Endodermal cell (in vitro differentiated cells): ENCODE results near the gene PRPF6. TPM values are rescaled to one million over a fixed set of nuclear protein-coding genes. Genes with fewer than 3 reads are reported as not detected.

Experiments used
- DNase-seq: peaks from one replicate; pipeline ENCODE4 v3.0.0-alpha.2; 2017
- H3K27ac ChIP-seq: 2 replicates; pipeline ENCODE4 v1.5.1; 2013; ENCODE audit warnings: mild to moderate bottlenecking, low read depth, low read length, moderate library complexity
- H3K27me3 ChIP-seq: 2 replicates; pipeline ENCODE4 v1.6.1; 2013; ENCODE audit warnings: mild to moderate bottlenecking, low read length, moderate library complexity; ENCODE audit not compliant: insufficient read depth, control insufficient read depth, poor library complexity, severe bottlenecking
- H3K36me3 ChIP-seq: 2 replicates; pipeline ENCODE4 v1.7.0; 2013; ENCODE audit warnings: mild to moderate bottlenecking, low read length, moderate library complexity; ENCODE audit not compliant: control insufficient read depth, insufficient read depth
- H3K4me1 ChIP-seq: one replicate; pipeline ENCODE4 v1.7.0; 2013; ENCODE audit warnings: low read length; ENCODE audit not compliant: control insufficient read depth, insufficient read depth
- H3K4me3 ChIP-seq: 2 replicates; pipeline ENCODE4 v1.5.1; 2013; ENCODE audit warnings: mild to moderate bottlenecking, low read length, moderate library complexity
- H3K9ac ChIP-seq: 2 replicates; pipeline ENCODE4 v1.6.1; 2013; ENCODE audit warnings: mild to moderate bottlenecking, low read length, moderate library complexity; ENCODE audit not compliant: poor library complexity, severe bottlenecking; ENCODE audit errors: extremely low read depth
- H3K9me3 ChIP-seq: 2 replicates; pipeline ENCODE4 v1.6.1; 2013; ENCODE audit warnings: mild to moderate bottlenecking, low read length, moderate library complexity; ENCODE audit not compliant: control insufficient read depth
- H3K27ac Mint-ChIP-seq: 2 replicates; pipeline ENCODE4 v1.8.0; 2020; ENCODE audit warnings: mixed read lengths
- H3K27me3 Mint-ChIP-seq: 2 replicates; pipeline ENCODE4 v1.8.0; 2021; ENCODE audit warnings: mild to moderate bottlenecking, mixed read lengths; ENCODE audit not compliant: insufficient read depth
- H3K36me3 Mint-ChIP-seq: 2 replicates; pipeline ENCODE4 v1.8.0; 2020; ENCODE audit warnings: low read depth, mixed read lengths
- H3K4me1 Mint-ChIP-seq: 2 replicates; pipeline ENCODE4 v1.8.0; 2020; ENCODE audit warnings: mixed read lengths
- H3K4me3 Mint-ChIP-seq: 2 replicates; pipeline ENCODE4 v1.8.0; 2020; ENCODE audit warnings: mild to moderate bottlenecking, moderate library complexity, mixed read lengths
- H3K9me3 Mint-ChIP-seq: 2 replicates; pipeline ENCODE4 v1.8.0; 2020; ENCODE audit warnings: mild to moderate bottlenecking, mixed read lengths
- WGBS, 2 experiments: methylation state at CpG; one replicate each; pipeline versions ENCODE4 v1.1.5 to v1.1.7; 2013; ENCODE audit warnings: missing lambda C conversion rate in 2 of 2, mixed read lengths in 1 of 2; ENCODE audit not compliant: insufficient coverage in 1 of 2, insufficient read length in 1 of 2; 5-methylcytosine and 5-hydroxymethylcytosine counted together
- total RNA-seq, 2 donors: library from RNA; stranded (reverse); fragmentation: NEBNext Ultra II Directional in 1 of 2; extraction: Animal tissue kit (Norgen Biotek cat#: 25700) in 1 of 2; gene quantifications; 2 replicates in 1 of 2; 3 replicates in 1 of 2; pipeline ENCODE4 v1.2.1, GENCODE V29; 2021
- TF ChIP-seq, protein P1 (sequence below): fragments of 200-600 bp; sonication (generic); conservative IDR thresholded peaks from 2 replicates; pipeline ENCODE4 v1.5.0; 2021; ENCODE audit warnings: antibody characterized with exemption, mild to moderate bottlenecking

PRPF6 gene
- total RNA-seq, 2 donors from 2014 or later = 73.3 to 73.9 TPM

DNA sequence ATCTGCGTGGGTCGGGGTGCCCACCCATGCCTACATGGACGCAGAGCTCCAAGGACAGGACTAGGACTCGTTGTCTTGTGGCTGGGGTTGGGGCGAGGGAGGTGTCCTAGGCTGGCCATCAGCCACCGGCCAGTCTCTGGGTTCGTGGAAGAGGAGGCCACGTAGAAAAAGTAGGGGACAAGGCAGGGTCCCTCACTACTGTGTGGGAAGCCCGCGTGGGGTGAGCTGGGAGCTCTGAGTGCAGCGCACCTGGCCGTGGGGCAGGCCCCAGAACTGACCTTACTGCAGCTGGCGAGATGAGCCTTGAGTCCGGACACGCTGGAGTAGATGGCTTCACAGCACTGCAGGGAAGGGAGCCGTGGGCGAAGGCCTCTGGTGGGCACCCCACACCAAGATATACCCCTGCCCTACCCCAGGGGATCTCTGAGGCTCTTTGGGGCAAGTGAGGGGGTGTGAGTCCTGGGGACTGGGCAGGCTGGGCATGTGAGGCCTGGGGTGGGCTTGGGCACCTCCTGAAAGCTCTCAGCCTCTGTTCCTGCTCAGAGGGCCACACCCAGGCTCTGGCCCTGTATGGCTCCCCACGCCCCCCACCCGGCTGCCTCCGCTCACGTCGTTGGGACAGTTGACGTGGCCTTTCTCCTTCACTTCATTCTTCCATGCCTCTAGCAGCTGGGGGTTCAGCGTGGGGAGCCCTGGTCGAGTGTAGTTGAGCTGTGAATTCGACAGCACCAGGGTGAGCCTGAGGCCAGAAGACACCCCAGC, 19.1 kb upstream of the PRPF6 start:
- no peak overlapping the region for H3K27ac Mint-ChIP-seq
- H3K27me3 ChIP-seq = no peaks in the 10 kb centered on the region
- H3K9ac ChIP-seq = no peak overlapping the region
- peaks cover 16% of the 10 kb centered on the region for H3K4me1 Mint-ChIP-seq
- TF ChIP-seq, protein P1, sequence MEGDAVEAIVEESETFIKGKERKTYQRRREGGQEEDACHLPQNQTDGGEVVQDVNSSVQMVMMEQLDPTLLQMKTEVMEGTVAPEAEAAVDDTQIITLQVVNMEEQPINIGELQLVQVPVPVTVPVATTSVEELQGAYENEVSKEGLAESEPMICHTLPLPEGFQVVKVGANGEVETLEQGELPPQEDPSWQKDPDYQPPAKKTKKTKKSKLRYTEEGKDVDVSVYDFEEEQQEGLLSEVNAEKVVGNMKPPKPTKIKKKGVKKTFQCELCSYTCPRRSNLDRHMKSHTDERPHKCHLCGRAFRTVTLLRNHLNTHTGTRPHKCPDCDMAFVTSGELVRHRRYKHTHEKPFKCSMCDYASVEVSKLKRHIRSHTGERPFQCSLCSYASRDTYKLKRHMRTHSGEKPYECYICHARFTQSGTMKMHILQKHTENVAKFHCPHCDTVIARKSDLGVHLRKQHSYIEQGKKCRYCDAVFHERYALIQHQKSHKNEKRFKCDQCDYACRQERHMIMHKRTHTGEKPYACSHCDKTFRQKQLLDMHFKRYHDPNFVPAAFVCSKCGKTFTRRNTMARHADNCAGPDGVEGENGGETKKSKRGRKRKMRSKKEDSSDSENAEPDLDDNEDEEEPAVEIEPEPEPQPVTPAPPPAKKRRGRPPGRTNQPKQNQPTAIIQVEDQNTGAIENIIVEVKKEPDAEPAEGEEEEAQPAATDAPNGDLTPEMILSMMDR = no peak
- H3K27ac ChIP-seq = no peak overlapping the region
- 94 to 96% methylated on average over 14 to 26 of the region's 26 CpGs for WGBS, 2 experiments
- no peak for DNase-seq
- no peaks in the 10 kb centered on the region for H3K27me3 Mint-ChIP-seq
- H3K4me3 ChIP-seq = no peak overlapping the region
- H3K9me3 Mint-ChIP-seq = peaks cover 14% of the 10 kb centered on the region
- H3K4me1 ChIP-seq = peaks cover 12% of the 10 kb centered on the region
- H3K9me3 ChIP-seq = peaks cover 21% of the 10 kb centered on the region
- H3K36me3 ChIP-seq = peaks cover 25% of the 10 kb centered on the region
- H3K4me3 Mint-ChIP-seq = no peak overlapping the region
- H3K36me3 Mint-ChIP-seq = peaks cover 36% of the 10 kb centered on the region

DNA sequence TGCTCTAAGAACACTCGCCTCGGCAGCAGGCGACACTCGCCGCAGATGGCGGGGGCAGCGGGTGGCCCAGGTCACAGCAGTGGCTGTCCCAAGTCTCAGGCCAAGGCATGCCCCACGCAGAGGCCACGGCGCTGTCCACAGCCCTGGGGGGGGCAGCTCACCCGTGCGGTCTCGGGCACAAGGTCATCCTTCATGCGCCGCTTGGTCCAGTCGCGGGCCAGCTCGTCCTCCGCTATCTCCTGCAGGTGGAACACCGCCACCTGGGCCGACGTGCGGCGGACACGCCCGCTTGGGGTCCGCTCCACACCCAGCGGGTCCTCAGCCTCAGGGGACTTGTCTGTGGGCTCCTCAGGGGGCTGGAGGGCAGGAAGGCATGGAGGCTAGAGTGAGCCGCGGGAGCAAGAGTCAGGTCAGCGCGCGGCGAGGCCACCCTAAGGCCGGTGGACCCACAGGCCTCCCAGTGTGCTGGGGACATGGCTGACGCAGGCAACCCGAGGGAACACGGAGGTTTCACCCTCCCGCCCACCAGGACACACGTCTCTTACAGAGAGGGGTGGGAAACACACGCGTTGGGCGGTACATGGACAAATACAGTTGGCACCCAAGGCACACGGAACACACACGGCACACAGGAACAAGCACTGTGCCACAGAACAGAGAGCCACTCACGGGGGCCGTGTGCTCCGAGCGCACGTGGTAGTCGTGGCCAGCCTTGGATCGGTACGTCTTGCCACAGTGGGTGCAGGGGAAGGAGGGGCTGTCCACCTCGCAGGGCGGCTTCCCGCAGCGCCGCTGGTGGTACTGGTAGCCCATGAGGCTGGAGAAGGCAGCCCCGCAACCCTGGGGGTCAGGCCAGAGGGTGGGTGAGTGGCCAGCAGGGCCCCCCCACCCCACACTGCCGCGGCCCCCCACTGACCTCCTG, 18.2 kb upstream of the PRPF6 start:
- peaks cover 34% of the 10 kb centered on the region for H3K36me3 ChIP-seq

DNA sequence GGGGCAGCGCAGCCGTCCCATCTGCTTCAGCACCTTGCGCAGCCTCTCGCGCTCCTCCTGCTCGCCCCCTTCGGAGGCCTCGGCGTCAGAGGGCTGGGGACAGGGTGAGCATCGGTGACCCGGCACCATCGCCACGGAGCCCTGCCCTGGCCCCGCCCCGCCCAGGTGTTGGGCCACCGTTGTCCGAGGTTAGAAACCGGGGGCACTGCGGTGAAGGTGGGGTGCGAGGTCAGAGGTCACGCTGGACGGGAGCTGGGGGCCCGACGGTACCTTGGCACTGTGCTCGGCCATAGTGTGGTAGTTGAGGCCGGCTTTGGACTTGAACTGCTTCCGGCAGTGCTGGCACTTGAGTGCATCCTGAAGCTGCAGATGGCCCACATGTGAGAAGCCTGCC, 17.6 kb upstream of the PRPF6 start:
- no peak for DNase-seq
- no peak overlapping the region for H3K4me3 ChIP-seq
- TF ChIP-seq, protein P1 = no peak
- H3K4me1 ChIP-seq = peaks cover 11% of the 10 kb centered on the region
- Mint-ChIP-seq H3K4me1 (peaks cover 10% of the 10 kb centered on the region), H3K27me3 (no peaks in the 10 kb centered on the region), H3K36me3 (peaks cover 48% of the 10 kb centered on the region), H3K9me3 (peaks cover 16% of the 10 kb centered on the region), H3K27ac (no peak overlapping the region), H3K4me3 (no peak overlapping the region)
- no peak overlapping the region for H3K27ac ChIP-seq
- peaks cover 40% of the 10 kb centered on the region for H3K36me3 ChIP-seq
- H3K27me3 ChIP-seq = no peaks in the 10 kb centered on the region
- WGBS, 2 experiments = 93% methylated on average over 23 to 27 of the region's 27 CpGs
- peaks cover 35% of the 10 kb centered on the region for H3K9me3 ChIP-seq
- no peak overlapping the region for H3K9ac ChIP-seq

More for the DNA sequence above, 18.2 kb upstream of the PRPF6 start:
- DNase-seq = no peak
- 95 to 97% methylated on average over 47 to 61 of the region's 61 CpGs for WGBS, 2 experiments
- H3K4me1 Mint-ChIP-seq = peaks cover 16% of the 10 kb centered on the region
- peaks cover 43% of the 10 kb centered on the region for H3K36me3 Mint-ChIP-seq
- H3K27me3 Mint-ChIP-seq = no peaks in the 10 kb centered on the region
- H3K27ac Mint-ChIP-seq = no peak overlapping the region
- peaks cover 12% of the 10 kb centered on the region for H3K4me1 ChIP-seq
- no peak overlapping the region for H3K27ac ChIP-seq
- H3K9ac ChIP-seq = no peak overlapping the region
- no peak overlapping the region for H3K4me3 Mint-ChIP-seq
- no peaks in the 10 kb centered on the region for H3K27me3 ChIP-seq
- H3K4me3 ChIP-seq = no peak overlapping the region
- peaks cover 16% of the 10 kb centered on the region for H3K9me3 Mint-ChIP-seq
- peaks cover 29% of the 10 kb centered on the region for H3K9me3 ChIP-seq
- TF ChIP-seq, protein P1 = no peak
